IMR-90 (cell line): ENCODE measurements around the gene RPEL1.

Experiments used
- CEBPB ChIP-seq: IDR thresholded peaks from 2 replicates; pipeline ENCODE4 v1.6.1; 2012; ENCODE audit warnings: low read depth, low read length, improper control_type of control experiment
- CHD1 ChIP-seq: IDR thresholded peaks from 2 replicates; pipeline ENCODE4 v1.6.1; 2012; ENCODE audit warnings: low read depth, low read length, improper control_type of control experiment
- ELK1 ChIP-seq: fragments of 150-350 bp; IDR thresholded peaks from 2 replicates; pipeline ENCODE4 v1.6.1; 2016; ENCODE audit warnings: low read depth, mild to moderate bottlenecking, low read length, moderate library complexity, borderline replicate concordance
- FOS ChIP-seq: fragments of 150-350 bp; IDR thresholded peaks from 2 replicates; pipeline ENCODE4 v1.6.1; 2016; ENCODE audit warnings: low read depth, low read length
- MAFK ChIP-seq: IDR thresholded peaks from 2 replicates; pipeline ENCODE4 v1.6.1; 2012; ENCODE audit warnings: low read depth, low read length, improper control_type of control experiment
- MXI1 ChIP-seq: IDR thresholded peaks from 2 replicates; pipeline ENCODE4 v1.6.1; 2012; ENCODE audit warnings: low read depth, mild to moderate bottlenecking, low read length, moderate library complexity, borderline replicate concordance
- NFE2L2 ChIP-seq: fragments of 150-350 bp; IDR thresholded peaks from 2 replicates; pipeline ENCODE4 v1.6.1; 2016; ENCODE audit warnings: low read depth, mild to moderate bottlenecking, low read length
- POLR2A ChIP-seq: IDR thresholded peaks from 2 replicates; pipeline ENCODE4 v1.6.1; 2012; ENCODE audit warnings: mild to moderate bottlenecking, low read depth, low read length
- RAD21 ChIP-seq: IDR thresholded peaks from 2 replicates; pipeline ENCODE4 v1.6.1; 2012; ENCODE audit warnings: low read length, improper control_type of control experiment
- RCOR1 ChIP-seq: IDR thresholded peaks from 2 replicates; pipeline ENCODE4 v1.6.1; 2012; ENCODE audit warnings: mild to moderate bottlenecking, low read length, improper control_type of control experiment; ENCODE audit not compliant: insufficient replicate concordance
- RFX5 ChIP-seq: IDR thresholded peaks from 2 replicates; pipeline ENCODE4 v1.8.0; 2012; ENCODE audit warnings: low read depth, mild to moderate bottlenecking, low read length, moderate library complexity
- SMC3 ChIP-seq: fragments of 150-350 bp; IDR thresholded peaks from 2 replicates; pipeline ENCODE4 v1.6.1; 2016; ENCODE audit warnings: low read depth, mild to moderate bottlenecking, antibody characterized with exemption, low read length, moderate library complexity
- TF ChIP-seq, protein P1 (sequence below): conservative IDR thresholded peaks from 2 replicates; pipeline ENCODE4 v1.5.1; 2012; ENCODE audit warnings: mild to moderate bottlenecking, low read depth, low read length, improper control_type of control experiment
- TF ChIP-seq, protein P2 (sequence below): fragments of 150-350 bp; IDR thresholded peaks from 2 replicates; pipeline ENCODE4 v1.6.1; 2017; ENCODE audit warnings: mild to moderate bottlenecking, antibody characterized with exemption, low read length, low read depth

GRCh38 chr10:103235775-103236174 lies 9.9 kb upstream of the RPEL1 start:
- TF ChIP-seq, protein P1, sequence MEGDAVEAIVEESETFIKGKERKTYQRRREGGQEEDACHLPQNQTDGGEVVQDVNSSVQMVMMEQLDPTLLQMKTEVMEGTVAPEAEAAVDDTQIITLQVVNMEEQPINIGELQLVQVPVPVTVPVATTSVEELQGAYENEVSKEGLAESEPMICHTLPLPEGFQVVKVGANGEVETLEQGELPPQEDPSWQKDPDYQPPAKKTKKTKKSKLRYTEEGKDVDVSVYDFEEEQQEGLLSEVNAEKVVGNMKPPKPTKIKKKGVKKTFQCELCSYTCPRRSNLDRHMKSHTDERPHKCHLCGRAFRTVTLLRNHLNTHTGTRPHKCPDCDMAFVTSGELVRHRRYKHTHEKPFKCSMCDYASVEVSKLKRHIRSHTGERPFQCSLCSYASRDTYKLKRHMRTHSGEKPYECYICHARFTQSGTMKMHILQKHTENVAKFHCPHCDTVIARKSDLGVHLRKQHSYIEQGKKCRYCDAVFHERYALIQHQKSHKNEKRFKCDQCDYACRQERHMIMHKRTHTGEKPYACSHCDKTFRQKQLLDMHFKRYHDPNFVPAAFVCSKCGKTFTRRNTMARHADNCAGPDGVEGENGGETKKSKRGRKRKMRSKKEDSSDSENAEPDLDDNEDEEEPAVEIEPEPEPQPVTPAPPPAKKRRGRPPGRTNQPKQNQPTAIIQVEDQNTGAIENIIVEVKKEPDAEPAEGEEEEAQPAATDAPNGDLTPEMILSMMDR, result no peak
- TF ChIP-seq POLR2A (no peak), ELK1 (no peak), RCOR1 (no peak), MAFK (no peak), SMC3 (no peak), MXI1 (no peak), CEBPB (no peak), RFX5 (no peak), RAD21 (no peak), NFE2L2 (no peak), CHD1 (no peak), FOS (no peak)
- TF ChIP-seq, protein P2, sequence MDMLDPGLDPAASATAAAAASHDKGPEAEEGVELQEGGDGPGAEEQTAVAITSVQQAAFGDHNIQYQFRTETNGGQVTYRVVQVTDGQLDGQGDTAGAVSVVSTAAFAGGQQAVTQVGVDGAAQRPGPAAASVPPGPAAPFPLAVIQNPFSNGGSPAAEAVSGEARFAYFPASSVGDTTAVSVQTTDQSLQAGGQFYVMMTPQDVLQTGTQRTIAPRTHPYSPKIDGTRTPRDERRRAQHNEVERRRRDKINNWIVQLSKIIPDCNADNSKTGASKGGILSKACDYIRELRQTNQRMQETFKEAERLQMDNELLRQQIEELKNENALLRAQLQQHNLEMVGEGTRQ, result no peak
